GM23338 (cell line): Measurements from ENCODE around the gene AXIN1. TPM values are rescaled to one million over a fixed set of nuclear protein-coding genes. Genes with fewer than 3 reads are reported as not detected.

ENCODE experiments used
- ATAC-seq: fragments of 200-7000 bp; cut with Tn5 transposase; 3 replicates; pipeline ENCODE4 v1.9.1; 2020
- DNase-seq: peaks from one replicate; pipeline ENCODE4 v3.0.0-alpha.2; 2015; ENCODE audit warnings: low spot score
- H2AFZ ChIP-seq: fragments of 200-600 bp; sonication (generic); 2 replicates; pipeline ENCODE4 v1.8.0; 2016; ENCODE audit warnings: antibody characterized with exemption, mild to moderate bottlenecking, moderate library complexity
- H3F3A ChIP-seq: fragments of 200-600 bp; sonication (generic); replicated peaks from 2 replicates; pipeline ENCODE4 v1.8.0; 2017; ENCODE audit warnings: antibody characterized with exemption, mixed run types, low read depth
- H3K27ac ChIP-seq: fragments of 200-600 bp; sonication (generic); 2 replicates; pipeline ENCODE4 v1.6.1; 2016; ENCODE audit warnings: low read depth
- H3K27me3 ChIP-seq: fragments of 200-600 bp; sonication (generic); 2 replicates; pipeline ENCODE4 v1.8.0; 2016; ENCODE audit warnings: mild to moderate bottlenecking, mixed run types, moderate library complexity; ENCODE audit not compliant: insufficient read depth
- H3K36me3 ChIP-seq: fragments of 200-600 bp; sonication (generic); 2 replicates; pipeline ENCODE4 v1.8.0; 2016; ENCODE audit warnings: mild to moderate bottlenecking; ENCODE audit not compliant: insufficient read depth
- H3K4me1 ChIP-seq: fragments of 200-600 bp; sonication (generic); 2 replicates; pipeline ENCODE4 v1.8.0; 2016; ENCODE audit warnings: mild to moderate bottlenecking, moderate library complexity; ENCODE audit not compliant: insufficient read depth
- H3K4me2 ChIP-seq: fragments of 200-600 bp; sonication (generic); 2 replicates; pipeline ENCODE4 v1.7.1; 2017; ENCODE audit warnings: mixed run types
- H3K4me3 ChIP-seq: fragments of 200-600 bp; sonication (generic); 2 replicates; pipeline ENCODE4 v1.6.1; 2016; ENCODE audit warnings: mixed run types
- H3K79me2 ChIP-seq: fragments of 200-600 bp; sonication (generic); replicated peaks from 2 replicates; pipeline ENCODE4 v1.8.0; 2017; ENCODE audit warnings: mild to moderate bottlenecking; ENCODE audit not compliant: insufficient read depth
- H3K9me2 ChIP-seq: fragments of 200-600 bp; sonication (generic); 2 replicates; pipeline ENCODE4 v1.8.0; 2017; ENCODE audit not compliant: insufficient read depth
- H4K20me1 ChIP-seq: fragments of 200-600 bp; sonication (generic); replicated peaks from 2 replicates; pipeline ENCODE4 v1.8.0; 2017; ENCODE audit warnings: mild to moderate bottlenecking; ENCODE audit not compliant: insufficient read depth
- H3K27ac Mint-ChIP-seq: 2 replicates; pipeline ENCODE4 v1.8.0; 2020; ENCODE audit warnings: inconsistent platforms, mild to moderate bottlenecking, moderate library complexity, mixed read lengths
- H3K27me3 Mint-ChIP-seq: 3 replicates; pipeline ENCODE4 v1.8.0; 2022; ENCODE audit warnings: low read depth, mild to moderate bottlenecking, moderate library complexity, mixed read lengths, inconsistent platforms; ENCODE audit not compliant: insufficient read depth, poor library complexity
- H3K36me3 Mint-ChIP-seq: 3 replicates; pipeline ENCODE4 v1.8.0; 2021; ENCODE audit warnings: low read depth, mild to moderate bottlenecking, inconsistent platforms, moderate library complexity, mixed read lengths
- H3K4me1 Mint-ChIP-seq: 3 replicates; pipeline ENCODE4 v1.8.0; 2020; ENCODE audit warnings: mild to moderate bottlenecking, inconsistent platforms, mixed read lengths
- H3K4me3 Mint-ChIP-seq: 3 replicates; pipeline ENCODE4 v1.8.0; 2021; ENCODE audit warnings: moderate library complexity, mild to moderate bottlenecking, inconsistent platforms, mixed read lengths
- H3K9me3 Mint-ChIP-seq: 3 replicates; pipeline ENCODE4 v1.8.0; 2020; ENCODE audit warnings: moderate library complexity, mild to moderate bottlenecking, inconsistent platforms, mixed read lengths
- CREB1 ChIP-seq: fragments of 250-450 bp; sonication (Bioruptor Pico); IDR thresholded peaks from 2 replicates; pipeline ENCODE4 v1.5.0; 2020; ENCODE audit warnings: low read depth, mild to moderate bottlenecking, moderate library complexity
- CTCF ChIP-seq, 2 experiments: fragments of 200-600 bp in 1 of 2; sonication (generic) in 1 of 2; conservative IDR thresholded peaks; 2 replicates each; pipeline versions ENCODE4 v1.5.1 to v1.6.1; 2016 to 2017; ENCODE audit warnings: antibody characterized with exemption in 2 of 2, low read depth in 2 of 2, mild to moderate bottlenecking in 2 of 2, moderate library complexity in 1 of 2
- ETS1 ChIP-seq: IDR thresholded peaks from 2 replicates; pipeline ENCODE4 v1.6.1; 2016; ENCODE audit warnings: antibody characterized with exemption
- EZH2 ChIP-seq: fragments of 200-600 bp; sonication (generic); IDR thresholded peaks from one replicate; pipeline ENCODE4 v1.8.0; 2017; ENCODE audit warnings: antibody characterized with exemption, mild to moderate bottlenecking, low read depth; ENCODE audit not compliant: unreplicated experiment
- EZH2phosphoT487 ChIP-seq: fragments of 200-600 bp; sonication (generic); IDR thresholded peaks from one replicate; pipeline ENCODE4 v1.8.1; 2018; ENCODE audit warnings: antibody characterized with exemption; ENCODE audit not compliant: unreplicated experiment
- JUNB ChIP-seq: IDR thresholded peaks from one replicate; pipeline ENCODE4 v1.6.1; 2016; ENCODE audit warnings: antibody characterized with exemption; ENCODE audit not compliant: unreplicated experiment
- NANOG ChIP-seq: IDR thresholded peaks from 2 replicates; pipeline ENCODE4 v1.6.1; 2016; ENCODE audit warnings: antibody characterized with exemption, borderline replicate concordance
- POLR2AphosphoS5 ChIP-seq: IDR thresholded peaks from 2 replicates; pipeline ENCODE4 v1.6.1; 2016; ENCODE audit warnings: antibody characterized with exemption, low read depth
- REST ChIP-seq: IDR thresholded peaks from one replicate; pipeline ENCODE4 v1.6.1; 2018; ENCODE audit warnings: antibody characterized with exemption; ENCODE audit not compliant: unreplicated experiment
- STAT1 ChIP-seq: IDR thresholded peaks from one replicate; pipeline ENCODE4 v1.6.1; 2016; ENCODE audit warnings: antibody characterized with exemption; ENCODE audit not compliant: unreplicated experiment
- ZNF114 ChIP-seq: fragments of 250-450 bp; sonication (Bioruptor Pico); IDR thresholded peaks from 2 replicates; pipeline ENCODE4 v1.5.0; 2020; ENCODE audit warnings: mild to moderate bottlenecking, moderate library complexity
- ZNF331 ChIP-seq: fragments of 250-450 bp; sonication (Bioruptor Pico); IDR thresholded peaks from 2 replicates; pipeline ENCODE4 v1.5.0; 2020; ENCODE audit warnings: low read depth, mild to moderate bottlenecking, moderate library complexity
- ZNF462 ChIP-seq: fragments of 250-450 bp; sonication (Bioruptor Pico); IDR thresholded peaks from 2 replicates; pipeline ENCODE4 v1.5.0; 2020; ENCODE audit warnings: mild to moderate bottlenecking, moderate library complexity
- polyA plus RNA-seq: library from polyadenylated mRNA; unstranded; fragments of >200 nt; fragmentation: Nextera tagmentation; extraction: Ambion mirVana; gene quantifications from 2 replicates; pipeline ENCODE4 v1.2.1, GENCODE V29; 2016
- total RNA-seq: library from RNA; depleted of rRNA; stranded (reverse); fragments of >200 nt; shearing (Covaris generic); gene quantifications from 2 replicates; pipeline ENCODE4 v1.2.3, GENCODE V29; 2014

The AXIN1 gene
- total and polyA plus RNA-seq, 2 experiments from 2014 or later, result 14.3 to 54.5 TPM

GRCh38 chr16:376817-377418 is 24.4 kb upstream of the AXIN1 start:
- no peak overlapping the region for H3K27ac Mint-ChIP-seq
- no peak overlapping the region for H3K4me2 ChIP-seq
- H3K4me1 ChIP-seq, result peaks cover 6% of the 10 kb centered on the region
- DNase-seq (no peak), ATAC-seq (no peak)
- H3K9me2 ChIP-seq, result no peaks in the 10 kb centered on the region
- H3K4me3 ChIP-seq, result no peak overlapping the region
- peaks cover 29% of the 10 kb centered on the region for H3K79me2 ChIP-seq
- peaks cover 5% of the 10 kb centered on the region for H4K20me1 ChIP-seq
- H2AFZ ChIP-seq, result no peak overlapping the region
- peaks cover 13% of the 10 kb centered on the region; the same call in 2 of the 3 replicates for H3K4me1 Mint-ChIP-seq
- H3F3A ChIP-seq, result peaks cover 7% of the 10 kb centered on the region; the same call in 1 of the 2 replicates
- peaks cover 3% of the 10 kb centered on the region; the same call in 1 of the 2 replicates for H3K36me3 ChIP-seq
- H3K36me3 Mint-ChIP-seq, result peaks cover 16% of the 10 kb centered on the region
- TF ChIP-seq REST (no peak), NANOG (no peak), EZH2phosphoT487 (no peak), ZNF462 (no peak), JUNB (no peak), CREB1 (CRISPR knock-in tag) (no peak), EZH2 (no peak), ZNF331 (CRISPR knock-in tag) (no peak), STAT1 (no peak), ETS1 (no peak), ZNF114 (CRISPR knock-in tag) (no peak), CTCF (conservative IDR thresholded peaks at IDR 0.05; ENCODE audit: low read depth in 2 of 2) (no peak), POLR2AphosphoS5 (no peak)
- no peak overlapping the region for H3K27ac ChIP-seq
- H3K27me3 ChIP-seq, result no peaks in the 10 kb centered on the region
- H3K27me3 Mint-ChIP-seq, result peaks cover 8% of the 10 kb centered on the region
- no peaks in the 10 kb centered on the region; the same call in 2 of the 3 replicates for H3K9me3 Mint-ChIP-seq
- no peak overlapping the region for H3K4me3 Mint-ChIP-seq
